Small intestine (tissue), 7 donors: ENCODE results near the gene TCERG1L. TPM values are rescaled to one million over a fixed set of nuclear protein-coding genes. Genes with fewer than 3 reads are reported as not detected.
"Not testable (repeated sequence)": the region's sequence is repeated elsewhere in the genome, so short reads cannot be mapped to it uniquely, and the experiment has no call there.

Experiments used
- DNase-seq, 2 donors: peaks; one replicate each; pipeline versions ENCODE4 v3.0.0 to v3.0.0-alpha.2; 2013
- FAIRE-seq: peaks from 2 replicates; lab custom pipeline; 2012; peaks lifted over from hg19 to GRCh38; lab: Jason Lieb, UNC
- H3K27ac ChIP-seq, 3 donors: one replicate each; pipeline ENCODE4 v1.5.1; 2013; ENCODE audit warnings: low read length in 2 of 3, mild to moderate bottlenecking in 2 of 3, control low read depth in 1 of 3, inconsistent platforms in 1 of 3, low read depth in 1 of 3, moderate library complexity in 1 of 3
- H3K27me3 ChIP-seq, 3 donors: one replicate each; pipeline ENCODE4 v1.6.1; 2013; ENCODE audit warnings: low read length in 3 of 3, inconsistent platforms in 1 of 3; ENCODE audit not compliant: control insufficient read depth in 3 of 3, insufficient read depth in 3 of 3
- H3K36me3 ChIP-seq, 3 donors: one replicate each; pipeline ENCODE4 v1.6.1; 2013; ENCODE audit warnings: low read length in 3 of 3, inconsistent platforms in 1 of 3, low read depth in 1 of 3, mild to moderate bottlenecking in 1 of 3, moderate library complexity in 1 of 3; ENCODE audit not compliant: control insufficient read depth in 3 of 3, insufficient read depth in 2 of 3
- H3K4me1 ChIP-seq, 3 donors: one replicate each; pipeline ENCODE4 v1.6.1; 2013; ENCODE audit warnings: low read length in 2 of 3, inconsistent platforms in 1 of 3, low read depth in 1 of 3, mild to moderate bottlenecking in 1 of 3, moderate library complexity in 1 of 3; ENCODE audit not compliant: control insufficient read depth in 3 of 3, insufficient read depth in 2 of 3
- H3K4me3 ChIP-seq, 3 donors: one replicate each; pipeline ENCODE4 v1.5.1; 2013; ENCODE audit warnings: low read length in 3 of 3, control low read depth in 1 of 3, inconsistent platforms in 1 of 3, low read depth in 1 of 3, mild to moderate bottlenecking in 1 of 3, moderate library complexity in 1 of 3
- H3K9me3 ChIP-seq, 2 donors: one replicate each; pipeline ENCODE4 v1.6.1; 2013; ENCODE audit warnings: low read depth in 1 of 2, low read length in 1 of 2; ENCODE audit not compliant: control insufficient read depth in 2 of 2, insufficient read depth in 1 of 2
- whole genome bisulfite sequencing, 3 donors: extraction: QIAGEN DNeasy Blood & Tissue Kit; methylation state at CpG; one replicate each; pipeline ENCODE4 v1.1.7; 2013; 5-methylcytosine and 5-hydroxymethylcytosine counted together
- polyA plus RNA-seq, 4 donors: library from polyadenylated mRNA; stranded (reverse) in 3 of 4; unstranded in 1 of 4; fragments of 200-250 nt in 3 of 4; fragments of 120-200 nt in 1 of 4; gene quantifications; one replicate each; pipeline versions ENCODE4 v1.2.1 to v1.2.3, GENCODE V29; 2013
- donor health status: healthy with polysubstance abuse.
- donor health status: control.
- donor health status: control.
- donor health status: Bipolar disorder and iron deficiency.
- donor health status: healthy.

TCERG1L gene
- polyA plus RNA-seq, 4 donors, result 0.04 to 0.12 TPM; not detected in 2

DNA sequence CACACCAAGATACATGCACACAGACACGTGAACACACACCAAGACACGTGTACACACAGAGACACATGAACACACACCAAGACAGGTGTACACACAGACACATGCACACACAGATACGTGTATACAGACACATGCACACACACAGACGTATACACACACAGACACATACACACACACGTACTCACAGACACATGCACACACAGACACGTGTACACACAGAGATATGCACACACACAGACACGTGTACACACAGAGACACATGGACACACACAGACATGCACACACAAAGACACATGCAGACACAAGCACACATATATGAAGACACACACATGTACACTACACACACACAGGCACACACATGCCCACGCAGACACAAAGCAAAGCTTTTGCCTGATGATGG is 134.6 kb downstream of the TCERG1L start:
- 76 to 87% (median 82%) methylated on average over 8 of the region's 8 CpGs for whole genome bisulfite sequencing, 3 donors
- no peaks in the 10 kb centered on the region for H3K36me3 ChIP-seq
- no peak overlapping the region for H3K4me3 ChIP-seq
- H3K27me3 ChIP-seq, result no peaks in the 10 kb centered on the region
- no peak for DNase-seq
- no peak for FAIRE-seq
- H3K4me1 ChIP-seq, result no peaks in the 10 kb centered on the region
- no peak overlapping the region for H3K27ac ChIP-seq
- no peaks in the 10 kb centered on the region for H3K9me3 ChIP-seq

DNA sequence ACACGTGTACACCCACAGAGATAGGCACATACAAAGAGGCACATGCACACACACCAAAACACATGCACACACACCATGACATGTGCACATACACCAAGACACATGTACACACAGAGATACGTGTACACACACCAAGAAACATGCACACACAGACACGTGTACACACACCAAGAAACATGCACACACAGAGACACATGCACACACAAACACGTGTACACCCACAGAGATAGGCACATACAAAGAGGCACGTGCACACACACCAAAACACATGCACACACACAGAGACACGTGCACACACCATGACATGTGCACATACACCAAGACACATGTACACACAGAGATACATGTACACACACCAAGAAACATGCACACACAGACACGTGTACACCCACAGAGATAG is 135.2 kb downstream of the TCERG1L start:
- not testable (repeated sequence) for DNase-seq, H3K4me3 ChIP-seq, FAIRE-seq, H3K9me3 ChIP-seq, H3K4me1 ChIP-seq, H3K27ac ChIP-seq, H3K27me3 ChIP-seq, H3K36me3 ChIP-seq
- 81 to 83% (median 83%) methylated on average over 7 of the region's 7 CpGs for WGBS, 3 donors

DNA sequence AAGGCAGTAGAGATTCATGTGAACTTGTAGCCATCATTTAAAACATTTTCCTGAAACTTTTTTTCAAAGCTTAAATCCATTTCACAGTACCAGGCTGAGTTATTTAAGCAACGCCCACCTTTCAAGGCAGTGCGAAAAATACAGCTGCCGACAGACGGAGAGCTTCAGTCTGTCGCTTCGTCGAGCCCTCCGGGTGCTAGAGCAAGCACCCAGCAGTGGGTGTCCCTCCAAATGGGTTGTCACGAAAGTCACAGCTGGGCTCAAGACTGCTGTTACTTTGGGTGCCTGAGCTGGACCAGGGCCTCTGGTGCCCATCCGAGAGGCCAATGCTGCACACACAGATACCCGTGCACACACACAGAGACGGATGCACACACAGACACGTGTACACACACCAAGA is 135.6 kb downstream of the TCERG1L start:
- FAIRE-seq (no peak), DNase-seq (no peak)
- no peak overlapping the region for H3K27ac ChIP-seq
- no peaks in the 10 kb centered on the region for H3K4me1 ChIP-seq
- H3K27me3 ChIP-seq, result no peaks in the 10 kb centered on the region
- H3K36me3 ChIP-seq, result no peaks in the 10 kb centered on the region
- WGBS, 3 donors, result 93 to 94% (median 94%) methylated on average over 13 of the region's 13 CpGs
- no peaks in the 10 kb centered on the region for H3K9me3 ChIP-seq
- H3K4me3 ChIP-seq, result no peak overlapping the region

DNA sequence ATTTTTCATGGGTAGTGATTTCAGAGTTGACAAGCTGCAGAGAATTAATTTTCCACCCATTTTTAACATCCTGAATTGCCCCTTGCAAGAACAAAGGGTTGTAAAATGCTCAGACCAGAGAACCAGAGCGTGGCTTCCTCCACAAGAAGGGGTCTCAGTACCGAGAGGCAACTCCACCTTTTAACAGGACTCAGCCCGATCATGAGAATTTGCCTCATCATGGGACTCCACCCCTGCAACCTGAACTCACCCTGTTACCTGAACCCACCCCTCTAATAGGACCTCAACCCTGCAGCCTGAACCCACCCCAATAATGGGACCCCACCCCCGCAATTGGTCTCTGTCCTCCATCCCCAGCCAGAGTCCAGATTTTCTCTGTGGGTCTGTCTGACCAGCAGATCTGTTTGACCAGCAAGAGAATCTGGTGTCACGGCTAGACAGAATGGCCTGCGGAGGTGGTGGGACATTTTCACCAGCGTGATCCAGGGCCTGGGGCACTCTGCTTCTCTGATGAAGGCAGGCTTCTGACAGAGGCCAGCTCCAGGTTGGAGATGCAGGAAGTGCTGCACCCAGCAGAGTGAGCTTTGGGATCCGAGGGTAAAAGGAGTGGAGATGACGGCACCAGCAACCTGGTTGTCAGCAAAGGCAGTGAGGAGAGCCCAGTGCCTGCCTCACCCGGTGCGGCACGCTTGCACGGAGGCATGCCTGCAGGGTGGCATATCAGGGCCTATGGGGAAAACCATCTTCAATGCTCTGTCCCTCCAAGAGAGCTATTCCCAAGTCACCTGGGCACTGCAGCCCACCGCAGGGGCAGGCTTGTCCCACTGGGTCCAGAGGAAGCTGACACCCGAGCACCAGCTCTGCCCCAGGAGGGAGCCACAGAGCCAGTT is 136.6 kb downstream of the TCERG1L start:
- DNase-seq (no peak), FAIRE-seq (no peak)
- WGBS, 3 donors, result 74 to 77% (median 75%) methylated on average over 15 of the region's 15 CpGs
- H3K36me3 ChIP-seq, result no peaks in the 10 kb centered on the region
- H3K4me3 ChIP-seq, result no peak overlapping the region
- H3K4me1 ChIP-seq, result no peaks in the 10 kb centered on the region
- H3K9me3 ChIP-seq, result no peaks in the 10 kb centered on the region
- H3K27me3 ChIP-seq, result no peaks in the 10 kb centered on the region
- no peak overlapping the region for H3K27ac ChIP-seq

DNA sequence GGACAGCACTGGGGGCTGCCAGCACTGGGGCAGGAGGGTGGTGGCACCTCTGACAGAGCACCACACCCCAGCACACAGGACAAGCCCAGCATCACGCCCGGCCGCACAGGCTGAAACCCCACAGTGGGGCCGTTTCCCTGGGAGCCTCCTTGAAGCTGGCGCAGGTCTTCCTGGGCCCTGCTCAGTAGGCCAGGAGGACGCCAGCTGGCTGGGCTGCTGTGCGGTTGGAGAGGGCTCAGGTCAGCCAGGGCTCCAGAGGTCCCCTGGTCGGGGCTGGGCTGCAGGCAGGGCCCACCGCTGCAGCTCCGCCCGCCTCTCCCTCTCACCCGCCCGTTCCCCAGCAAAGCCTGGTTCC is 137.3 kb downstream of the TCERG1L start:
- Histone ChIP-seq H3K9me3 (no peaks in the 10 kb centered on the region), H3K27ac (no peak overlapping the region), H3K4me3 (no peak overlapping the region), H3K4me1 (no peaks in the 10 kb centered on the region), H3K27me3 (no peaks in the 10 kb centered on the region), H3K36me3 (no peaks in the 10 kb centered on the region)
- DNase-seq (no peak), FAIRE-seq (no peak)
- WGBS, 3 donors, result 67 to 73% (median 71%) methylated on average over 13 of the region's 13 CpGs

DNA sequence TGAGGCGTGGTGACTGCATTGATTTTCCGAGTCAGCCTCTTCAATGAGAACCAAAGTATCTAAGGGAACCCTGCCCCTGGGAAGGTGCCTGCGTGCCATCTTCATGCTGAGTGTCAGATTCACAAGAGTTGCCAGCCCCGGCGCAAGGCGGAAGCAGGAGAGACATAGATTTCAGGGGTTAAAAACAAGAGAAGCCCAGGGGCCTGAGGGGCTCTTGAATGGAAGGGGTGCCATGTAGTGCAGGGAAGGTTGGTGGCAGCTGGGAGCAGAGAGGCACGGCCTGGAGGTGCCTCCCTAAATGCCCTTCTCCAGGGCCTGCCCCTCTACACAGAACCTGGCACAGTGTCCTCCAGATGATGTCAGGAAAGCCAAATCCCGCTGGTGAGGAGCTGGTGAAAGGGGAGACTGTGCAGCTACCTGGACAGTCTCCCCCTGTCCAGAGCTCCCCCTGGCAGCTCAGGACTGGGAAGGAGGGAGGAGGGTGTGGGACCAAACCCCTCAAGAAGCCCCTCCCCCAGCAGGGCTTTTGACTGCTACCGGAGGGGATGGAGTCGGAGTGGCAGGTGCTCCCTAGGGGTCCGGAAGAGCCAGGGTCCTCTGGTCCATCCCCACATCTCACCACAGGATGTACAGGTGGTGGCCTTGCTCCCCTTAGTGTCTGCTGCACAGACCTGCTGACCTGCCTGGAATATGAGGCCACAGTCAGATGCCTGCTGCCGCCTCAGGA is 137.9 kb downstream of the TCERG1L start:
- no peaks in the 10 kb centered on the region for H3K27me3 ChIP-seq
- DNase-seq (no peak), FAIRE-seq (no peak)
- no peaks in the 10 kb centered on the region for H3K4me1 ChIP-seq
- H3K4me3 ChIP-seq, result no peak overlapping the region
- no peaks in the 10 kb centered on the region for H3K36me3 ChIP-seq
- 72 to 87% (median 84%) methylated on average over 12 of the region's 12 CpGs for WGBS, 3 donors
- no peaks in the 10 kb centered on the region for H3K9me3 ChIP-seq
- H3K27ac ChIP-seq, result no peak overlapping the region

DNA sequence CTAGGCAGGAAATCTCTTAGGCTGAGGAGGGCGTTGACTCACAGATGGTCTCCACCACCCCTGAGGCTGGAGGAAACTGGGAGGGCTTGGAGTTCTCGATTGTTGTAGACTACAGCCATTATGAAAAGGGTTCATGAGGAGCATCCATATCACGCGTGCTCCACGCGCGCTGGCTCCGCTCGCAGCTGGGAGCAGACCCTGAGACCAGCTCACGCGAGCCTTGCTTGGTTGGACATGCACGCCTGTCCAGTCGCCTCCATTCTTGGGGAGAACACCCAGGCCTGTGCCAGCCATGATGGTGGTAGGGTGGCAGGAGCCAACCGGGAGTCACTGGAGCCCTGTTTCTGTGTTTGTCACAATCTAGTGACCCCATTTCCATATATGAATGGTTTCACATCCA is 139.1 kb downstream of the TCERG1L start:
- Histone ChIP-seq H3K27me3 (no peaks in the 10 kb centered on the region), H3K27ac (no peak overlapping the region), H3K4me3 (no peak overlapping the region), H3K4me1 (no peaks in the 10 kb centered on the region), H3K9me3 (no peaks in the 10 kb centered on the region), H3K36me3 (no peaks in the 10 kb centered on the region)
- no peak for FAIRE-seq
- no peak for DNase-seq
- 85 to 92% (median 90%) methylated on average over 14 of the region's 14 CpGs for WGBS, 3 donors

DNA sequence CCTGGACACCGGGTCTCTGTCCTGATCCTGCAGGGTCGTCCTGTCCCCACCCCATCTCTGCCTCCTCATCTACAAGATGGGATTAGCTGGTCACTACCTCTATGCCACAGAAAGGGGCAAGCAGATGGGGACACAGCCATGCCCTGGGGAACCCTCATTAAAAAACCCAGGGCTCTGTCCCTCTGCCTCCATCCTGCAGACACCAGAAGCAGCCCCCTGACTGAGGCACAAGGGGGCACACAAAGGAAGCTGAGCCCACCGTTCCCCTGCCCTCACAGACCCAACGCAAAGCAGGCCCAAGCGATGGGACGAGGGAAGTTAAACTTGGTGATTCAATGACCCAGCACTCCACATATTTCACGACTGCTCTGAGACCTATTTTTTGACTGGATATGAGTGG is 142.4 kb downstream of the TCERG1L start:
- no peak for FAIRE-seq

More for the DNA sequence above, 142.4 kb downstream of the TCERG1L start:
- Histone ChIP-seq H3K9me3 (no peaks in the 10 kb centered on the region), H3K27ac (no peak overlapping the region), H3K4me3 (no peak overlapping the region), H3K36me3 (no peaks in the 10 kb centered on the region), H3K4me1 (no peaks in the 10 kb centered on the region), H3K27me3 (no peaks in the 10 kb centered on the region)
- 70 to 81% (median 79%) methylated on average over 7 of the region's 7 CpGs for WGBS, 3 donors
- DNase-seq, result no peak
